K562 (cell line): ENCODE results near the gene SLC45A3. TPM values are rescaled to one million over a fixed set of nuclear protein-coding genes. Genes with fewer than 3 reads are reported as not detected.

Experiments
- ADNP ChIP-seq: fragments of 200-800 bp; sonication (Bioruptor generic); IDR thresholded peaks from 2 replicates; pipeline ENCODE4 v1.6.1; 2016; ENCODE audit warnings: missing genetic modification characterization, missing compliant biosample characterization
- BRD9 ChIP-seq: fragments of 450-650 bp; IDR thresholded peaks from 2 replicates; pipeline ENCODE4 v1.6.1; 2018; ENCODE audit warnings: low read depth; ENCODE audit not compliant: partially characterized antibody
- CBFA2T2 ChIP-seq: fragments of 450-650 bp; conservative IDR thresholded peaks from 2 replicates; pipeline ENCODE4 v1.6.1; 2017; ENCODE audit warnings: mild to moderate bottlenecking
- CHD2 ChIP-seq: IDR thresholded peaks from 2 replicates; pipeline ENCODE4 v1.6.1; 2011; ENCODE audit warnings: low read depth, low read length
- CHD4 ChIP-seq: fragments of 200-600 bp; sonication (generic); IDR thresholded peaks from 3 replicates; pipeline ENCODE4 v1.6.1; 2012; ENCODE audit warnings: low read depth, mild to moderate bottlenecking, mixed read lengths, low read length, inconsistent platforms; ENCODE audit not compliant: insufficient read depth, insufficient replicate concordance, poor library complexity, severe bottlenecking
- ETV6 ChIP-seq, 3 experiments: fragments of 150-350 bp in 1 of 3; sonication (generic) in 1 of 3; formaldehyde crosslinking in 1 of 3; IDR thresholded peaks; 2 replicates each; pipeline versions ENCODE4 v1.6.1 to v1.8.0; 2014 to 2022; ENCODE audit warnings: borderline replicate concordance in 2 of 3, low read depth in 2 of 3, antibody characterized with exemption in 1 of 3, low read length in 1 of 3, mild to moderate bottlenecking in 1 of 3, missing genetic modification reagents in 1 of 3
- HEY1 ChIP-seq: fragments of 250-450 bp; sonication (Bioruptor Pico); IDR thresholded peaks from 2 replicates; pipeline ENCODE4 v1.5.0; 2020; ENCODE audit warnings: mild to moderate bottlenecking, moderate library complexity, borderline replicate concordance
- HMGN3 ChIP-seq: IDR thresholded peaks from 2 replicates; pipeline ENCODE4 v1.6.1; 2011; ENCODE audit warnings: borderline replicate concordance, low read depth, mild to moderate bottlenecking, mixed read lengths, low read length; ENCODE audit not compliant: insufficient read length; ENCODE audit errors: extremely low read depth
- KLF6 ChIP-seq: fragments of 250-450 bp; sonication (Bioruptor Pico); IDR thresholded peaks from 2 replicates; pipeline ENCODE4 v1.4.0; 2020; ENCODE audit warnings: mild to moderate bottlenecking, moderate library complexity, borderline replicate concordance
- MED1 ChIP-seq: sonication (generic); formaldehyde crosslinking; IDR thresholded peaks from 2 replicates; pipeline ENCODE4 v1.8.1; 2023; ENCODE audit warnings: missing genetic modification reagents, borderline replicate concordance
- TARDBP ChIP-seq: fragments of 450-650 bp; IDR thresholded peaks from 2 replicates; pipeline ENCODE4 v1.6.1; 2016
- TCF7L2 ChIP-seq: fragments of 150-350 bp; IDR thresholded peaks from 2 replicates; pipeline ENCODE4 v1.6.1; 2016; ENCODE audit warnings: low read depth, mild to moderate bottlenecking, low read length, moderate library complexity
- TRIM28 ChIP-seq: fragments of 450-650 bp; IDR thresholded peaks from 2 replicates; pipeline ENCODE4 v1.6.1; 2017
- ZNF23 ChIP-seq: fragments of 250-450 bp; sonication (Bioruptor Pico); IDR thresholded peaks from 2 replicates; pipeline ENCODE4 v1.4.0; 2020; ENCODE audit warnings: mild to moderate bottlenecking
- ZNF41 ChIP-seq: fragments of 250-450 bp; sonication (Bioruptor Pico); conservative IDR thresholded peaks from 2 replicates; pipeline ENCODE4 v1.4.0; 2020; ENCODE audit warnings: mild to moderate bottlenecking
- polyA plus RNA-seq, 8 experiments: library from polyadenylated mRNA; depleted of rRNA in 4 of 8; stranded (reverse) in 5 of 8; unstranded in 3 of 8; fragments of >200 nt; fragmentation: Nextera tagmentation in 2 of 8; fragmentation: Illumina TruSeq in 1 of 8; extraction: Ambion mirVana in 2 of 8; extraction: Trizol in 1 of 8; gene quantifications; 2 replicates each; pipeline versions ENCODE4 v1.2.1 to v1.2.3, GENCODE V29; 2011 to 2014; ENCODE audit warnings: inconsistent platforms in 1 of 8, missing spikeins in 1 of 8
- total RNA-seq, 7 experiments: library from RNA; depleted of rRNA in 6 of 7; stranded (reverse); fragments of >200 nt in 6 of 7; fragmentation: Illumina TruSeq in 2 of 7; extraction: Trizol in 2 of 7; gene quantifications; 2 replicates each; pipeline versions ENCODE4 v1.2.1 to v1.2.3, GENCODE V29; 2011 to 2021; ENCODE audit warnings: low replicate concordance in 1 of 7
- TF ChIP-seq, protein P1 (sequence below): sonication (generic); formaldehyde crosslinking; IDR thresholded peaks from 2 replicates; pipeline ENCODE4 v1.8.0; 2022; ENCODE audit warnings: missing genetic modification reagents, mild to moderate bottlenecking, moderate library complexity, borderline replicate concordance
- TF ChIP-seq, protein P2 (sequence below): sonication (generic); formaldehyde crosslinking; IDR thresholded peaks from 2 replicates; pipeline ENCODE4 v1.8.1; 2023; ENCODE audit warnings: mild to moderate bottlenecking, missing genetic modification reagents
- TF ChIP-seq, protein P3 (sequence below): sonication (generic); IDR thresholded peaks from 2 replicates; pipeline ENCODE4 v1.6.1; 2016
- TF ChIP-seq, protein P4 (sequence below): fragments of 250-450 bp; sonication (Bioruptor Pico); IDR thresholded peaks from 2 replicates; pipeline ENCODE4 v1.8.0; 2021; ENCODE audit warnings: moderate library complexity, mild to moderate bottlenecking, inconsistent platforms

Gene SLC45A3
- total and polyA plus RNA-seq, 9 of the 15 experiments (the other 6 are each of a cell fraction or from before 2014, with no cell fraction given): 0.06 to 3.3 (median 1.3) TPM

DNA sequence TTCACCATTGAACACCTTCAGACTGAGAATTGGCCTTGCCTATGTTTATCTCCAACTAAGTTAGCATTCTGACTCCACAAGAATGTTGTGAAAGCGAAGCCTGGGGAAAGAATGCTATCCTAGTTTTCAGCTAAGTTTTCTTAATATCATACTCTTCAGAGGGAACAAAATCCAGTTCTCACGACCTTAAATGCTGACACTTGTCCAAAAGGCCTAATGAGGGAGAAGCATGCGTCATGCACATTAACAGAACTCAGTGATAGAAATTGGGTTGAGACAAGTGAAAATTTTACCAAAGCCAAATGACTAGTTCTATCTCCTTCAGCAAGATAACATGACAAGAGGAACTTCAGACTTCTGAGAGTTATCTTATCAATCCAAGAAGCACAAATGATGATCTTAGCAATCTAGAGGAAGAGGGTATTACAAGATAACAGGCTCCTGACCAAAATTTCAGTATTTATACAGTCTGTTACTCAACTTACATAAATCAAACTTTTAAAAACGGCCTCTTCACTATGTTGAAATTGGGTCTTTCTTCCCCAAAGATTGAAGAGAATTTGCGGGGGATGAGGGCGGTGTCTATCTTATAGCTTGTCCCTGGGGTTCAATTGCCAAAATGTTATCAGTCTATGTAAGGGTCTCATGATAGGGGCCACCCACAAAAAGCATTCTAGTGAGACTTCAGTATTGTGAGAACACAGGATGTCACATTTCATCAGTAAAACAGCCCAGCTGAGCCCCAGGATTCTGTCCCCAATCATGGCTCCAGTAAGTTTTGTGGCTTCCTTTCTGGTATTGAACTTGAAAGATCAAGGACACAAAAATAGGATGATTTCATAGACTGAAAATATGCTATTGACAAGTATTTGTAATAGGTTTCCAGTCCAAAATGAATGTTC, 26.5 kb upstream of the SLC45A3 start (continued):
- TF ChIP-seq HEY1 (CRISPR knock-in tag) (no peak), ZNF41 (CRISPR knock-in tag) (no peak), CBFA2T2 (peak; percentile 72), CHD2 (no peak), TCF7L2 (no peak), ZNF23 (CRISPR knock-in tag) (0 out of 2 replicates have a peak, but pooled peaks have one; percentile 27), ETV6 (IDR thresholded peaks at IDR 0.05; ENCODE audit: borderline replicate concordance in 1 of 2, low read depth in 2 of 2, low read length in 1 of 2) (no peak), ETV6 (CRISPR knock-in tag; IDR thresholded peaks at IDR 0.05; ENCODE audit: borderline replicate concordance) (no peak), MED1 (CRISPR knock-in tag) (no peak), KLF6 (CRISPR knock-in tag) (no peak), TRIM28 (no peak), CHD4 (no peak), TARDBP (no peak), BRD9 (no peak), ADNP (tag) (peak; percentile 35; the same call in 1 of the 2 replicates), HMGN3 (no peak)
- TF ChIP-seq, protein P1, sequence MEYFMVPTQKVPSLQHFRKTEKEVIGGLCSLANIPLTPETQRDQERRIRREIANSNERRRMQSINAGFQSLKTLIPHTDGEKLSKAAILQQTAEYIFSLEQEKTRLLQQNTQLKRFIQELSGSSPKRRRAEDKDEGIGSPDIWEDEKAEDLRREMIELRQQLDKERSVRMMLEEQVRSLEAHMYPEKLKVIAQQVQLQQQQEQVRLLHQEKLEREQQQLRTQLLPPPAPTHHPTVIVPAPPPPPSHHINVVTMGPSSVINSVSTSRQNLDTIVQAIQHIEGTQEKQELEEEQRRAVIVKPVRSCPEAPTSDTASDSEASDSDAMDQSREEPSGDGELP (CRISPR knock-in tag): no peak
- TF ChIP-seq, protein P2, sequence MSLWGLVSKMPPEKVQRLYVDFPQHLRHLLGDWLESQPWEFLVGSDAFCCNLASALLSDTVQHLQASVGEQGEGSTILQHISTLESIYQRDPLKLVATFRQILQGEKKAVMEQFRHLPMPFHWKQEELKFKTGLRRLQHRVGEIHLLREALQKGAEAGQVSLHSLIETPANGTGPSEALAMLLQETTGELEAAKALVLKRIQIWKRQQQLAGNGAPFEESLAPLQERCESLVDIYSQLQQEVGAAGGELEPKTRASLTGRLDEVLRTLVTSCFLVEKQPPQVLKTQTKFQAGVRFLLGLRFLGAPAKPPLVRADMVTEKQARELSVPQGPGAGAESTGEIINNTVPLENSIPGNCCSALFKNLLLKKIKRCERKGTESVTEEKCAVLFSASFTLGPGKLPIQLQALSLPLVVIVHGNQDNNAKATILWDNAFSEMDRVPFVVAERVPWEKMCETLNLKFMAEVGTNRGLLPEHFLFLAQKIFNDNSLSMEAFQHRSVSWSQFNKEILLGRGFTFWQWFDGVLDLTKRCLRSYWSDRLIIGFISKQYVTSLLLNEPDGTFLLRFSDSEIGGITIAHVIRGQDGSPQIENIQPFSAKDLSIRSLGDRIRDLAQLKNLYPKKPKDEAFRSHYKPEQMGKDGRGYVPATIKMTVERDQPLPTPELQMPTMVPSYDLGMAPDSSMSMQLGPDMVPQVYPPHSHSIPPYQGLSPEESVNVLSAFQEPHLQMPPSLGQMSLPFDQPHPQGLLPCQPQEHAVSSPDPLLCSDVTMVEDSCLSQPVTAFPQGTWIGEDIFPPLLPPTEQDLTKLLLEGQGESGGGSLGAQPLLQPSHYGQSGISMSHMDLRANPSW (CRISPR knock-in tag): no peak
- TF ChIP-seq, protein P3, sequence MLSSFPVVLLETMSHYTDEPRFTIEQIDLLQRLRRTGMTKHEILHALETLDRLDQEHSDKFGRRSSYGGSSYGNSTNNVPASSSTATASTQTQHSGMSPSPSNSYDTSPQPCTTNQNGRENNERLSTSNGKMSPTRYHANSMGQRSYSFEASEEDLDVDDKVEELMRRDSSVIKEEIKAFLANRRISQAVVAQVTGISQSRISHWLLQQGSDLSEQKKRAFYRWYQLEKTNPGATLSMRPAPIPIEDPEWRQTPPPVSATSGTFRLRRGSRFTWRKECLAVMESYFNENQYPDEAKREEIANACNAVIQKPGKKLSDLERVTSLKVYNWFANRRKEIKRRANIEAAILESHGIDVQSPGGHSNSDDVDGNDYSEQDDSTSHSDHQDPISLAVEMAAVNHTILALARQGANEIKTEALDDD: peak; percentile 98
- TF ChIP-seq, protein P4, sequence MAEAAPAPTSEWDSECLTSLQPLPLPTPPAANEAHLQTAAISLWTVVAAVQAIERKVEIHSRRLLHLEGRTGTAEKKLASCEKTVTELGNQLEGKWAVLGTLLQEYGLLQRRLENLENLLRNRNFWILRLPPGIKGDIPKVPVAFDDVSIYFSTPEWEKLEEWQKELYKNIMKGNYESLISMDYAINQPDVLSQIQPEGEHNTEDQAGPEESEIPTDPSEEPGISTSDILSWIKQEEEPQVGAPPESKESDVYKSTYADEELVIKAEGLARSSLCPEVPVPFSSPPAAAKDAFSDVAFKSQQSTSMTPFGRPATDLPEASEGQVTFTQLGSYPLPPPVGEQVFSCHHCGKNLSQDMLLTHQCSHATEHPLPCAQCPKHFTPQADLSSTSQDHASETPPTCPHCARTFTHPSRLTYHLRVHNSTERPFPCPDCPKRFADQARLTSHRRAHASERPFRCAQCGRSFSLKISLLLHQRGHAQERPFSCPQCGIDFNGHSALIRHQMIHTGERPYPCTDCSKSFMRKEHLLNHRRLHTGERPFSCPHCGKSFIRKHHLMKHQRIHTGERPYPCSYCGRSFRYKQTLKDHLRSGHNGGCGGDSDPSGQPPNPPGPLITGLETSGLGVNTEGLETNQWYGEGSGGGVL (CRISPR knock-in tag): no peak
